HEK293T (cell line): Measurements from ENCODE around the gene SMARCC1.

Experiments used
- BHLHE40 ChIP-seq: fragments of 450-650 bp; IDR thresholded peaks from 2 replicates; pipeline ENCODE4 v1.6.1; 2016; ENCODE audit warnings: mild to moderate bottlenecking, moderate library complexity, borderline replicate concordance
- CTBP1 ChIP-seq: fragments of 450-650 bp; IDR thresholded peaks from 2 replicates; pipeline ENCODE4 v1.6.1; 2016; ENCODE audit warnings: borderline replicate concordance
- ELF4 ChIP-seq: fragments of 450-650 bp; IDR thresholded peaks from 2 replicates; pipeline ENCODE4 v1.6.1; 2017; ENCODE audit warnings: antibody characterized with exemption
- L3MBTL2 ChIP-seq: fragments of 450-650 bp; conservative IDR thresholded peaks from 2 replicates; pipeline ENCODE4 v1.6.1; 2016; ENCODE audit warnings: mild to moderate bottlenecking
- LEF1 ChIP-seq: fragments of 450-650 bp; IDR thresholded peaks from 2 replicates; pipeline ENCODE4 v1.6.1; 2017; ENCODE audit warnings: mild to moderate bottlenecking, borderline replicate concordance
- NFRKB ChIP-seq: fragments of 450-650 bp; IDR thresholded peaks from 2 replicates; pipeline ENCODE4 v1.6.1; 2016; ENCODE audit warnings: mild to moderate bottlenecking, moderate library complexity
- SUZ12 ChIP-seq: fragments of 450-650 bp; IDR thresholded peaks from 2 replicates; pipeline ENCODE4 v1.6.1; 2016; ENCODE audit warnings: mild to moderate bottlenecking
- TARDBP ChIP-seq: fragments of 450-650 bp; IDR thresholded peaks from 2 replicates; pipeline ENCODE4 v1.6.1; 2016

DNA sequence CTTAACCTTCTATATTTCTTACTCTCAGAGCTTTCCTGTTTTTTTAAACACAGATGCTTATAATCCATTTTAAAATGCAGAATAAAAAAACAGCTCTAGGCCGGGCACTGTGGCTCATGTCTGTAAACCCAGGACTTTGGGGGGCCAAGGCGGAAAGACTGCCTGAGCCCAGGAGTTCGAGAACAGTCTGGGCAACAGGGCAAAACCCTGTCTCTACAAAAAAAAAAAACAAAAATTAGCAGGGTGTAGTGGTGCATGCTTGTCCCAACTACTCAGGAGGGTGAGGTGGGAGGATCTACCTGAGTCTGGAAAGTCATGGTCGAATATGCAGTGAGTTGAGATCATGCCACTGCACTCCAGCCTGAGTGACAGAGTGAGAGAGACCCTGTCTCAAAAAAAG lies 15.5 kb downstream of the SMARCC1 start:
- TF ChIP-seq CTBP1, result no peak
- TF ChIP-seq L3MBTL2, result no peak
- TF ChIP-seq LEF1, result no peak
- no peak for TF ChIP-seq ELF4
- no peak for TF ChIP-seq SUZ12
- no peak for TF ChIP-seq BHLHE40
- no peak for TF ChIP-seq NFRKB
- TF ChIP-seq TARDBP, result no peak
